Liver (tissue), 9 donors: ENCODE measurements around the gene PREX1. TPM values are rescaled to one million over a fixed set of nuclear protein-coding genes. Genes with fewer than 3 reads are reported as not detected.

Experiments used
- DNase-seq: peaks from one replicate; pipeline ENCODE4 v3.0.0-alpha.2; 2017; ENCODE audit warnings: low spot score
- H3K27ac ChIP-seq, 2 donors: one replicate each; pipeline ENCODE4 v1.7.0; 2013; ENCODE audit warnings: inconsistent platforms in 2 of 2, low read length in 2 of 2, control low read depth in 1 of 2, low read depth in 1 of 2, mild to moderate bottlenecking in 1 of 2
- H3K27me3 ChIP-seq, 4 donors: one replicate each; pipeline versions ENCODE4 v1.6.1 to v1.7.0; 2013; ENCODE audit warnings: low read length in 3 of 4, inconsistent platforms in 1 of 4, mild to moderate bottlenecking in 1 of 4, moderate library complexity in 1 of 4; ENCODE audit not compliant: control insufficient read depth in 4 of 4, insufficient read depth in 4 of 4
- H3K36me3 ChIP-seq, 4 donors: one replicate each; pipeline versions ENCODE4 v1.6.1 to v1.7.0; 2013; ENCODE audit warnings: low read length in 3 of 4, mild to moderate bottlenecking in 3 of 4, low read depth in 1 of 4, moderate library complexity in 1 of 4; ENCODE audit not compliant: control insufficient read depth in 4 of 4, insufficient read depth in 3 of 4
- H3K4me1 ChIP-seq, 4 donors: one replicate each; pipeline versions ENCODE4 v1.6.1 to v1.7.0; 2013; ENCODE audit warnings: low read length in 3 of 4, mild to moderate bottlenecking in 3 of 4, moderate library complexity in 1 of 4; ENCODE audit not compliant: control insufficient read depth in 4 of 4, insufficient read depth in 4 of 4
- H3K4me3 ChIP-seq, 3 donors: one replicate each; pipeline versions ENCODE4 v1.6.1 to v1.7.0; 2013; ENCODE audit warnings: low read length in 3 of 3, control low read depth in 1 of 3, low read depth in 1 of 3, mild to moderate bottlenecking in 1 of 3
- H3K9ac ChIP-seq, 2 donors: one replicate each; pipeline ENCODE4 v1.7.0; 2013; ENCODE audit warnings: low read length in 2 of 2, mild to moderate bottlenecking in 2 of 2, moderate library complexity in 2 of 2, control low read depth in 1 of 2, low read depth in 1 of 2
- H3K9me3 ChIP-seq, 4 donors: one replicate each; pipeline versions ENCODE4 v1.6.1 to v1.7.0; 2013; ENCODE audit warnings: low read length in 3 of 4; ENCODE audit not compliant: control insufficient read depth in 4 of 4
- EGR1 ChIP-seq, 2 donors: IDR thresholded peaks; 2 replicates each; pipeline ENCODE4 v1.6.1; 2016 to 2018; ENCODE audit warnings: antibody characterized with exemption in 2 of 2, low read depth in 2 of 2
- FOXA1 ChIP-seq: IDR thresholded peaks from 2 replicates; pipeline ENCODE4 v1.6.1; 2016; ENCODE audit warnings: antibody characterized with exemption
- FOXA2 ChIP-seq: IDR thresholded peaks from 2 replicates; pipeline ENCODE4 v1.6.1; 2016; ENCODE audit warnings: antibody characterized with exemption
- GABPA ChIP-seq, 2 donors: IDR thresholded peaks in 1 of 2; conservative IDR thresholded peaks in 1 of 2; 2 replicates each; pipeline ENCODE4 v1.6.1; 2016; ENCODE audit warnings: antibody characterized with exemption in 2 of 2, mild to moderate bottlenecking in 1 of 2, moderate library complexity in 1 of 2
- HNF4A ChIP-seq, 2 donors: conservative IDR thresholded peaks; 2 replicates each; pipeline ENCODE4 v1.6.1; 2016; ENCODE audit warnings: antibody characterized with exemption in 2 of 2, mild to moderate bottlenecking in 2 of 2
- HNF4G ChIP-seq: IDR thresholded peaks from 2 replicates; pipeline ENCODE4 v1.6.1; 2016; ENCODE audit warnings: antibody characterized with exemption
- JUND ChIP-seq, 2 donors: IDR thresholded peaks; 2 replicates each; pipeline ENCODE4 v1.6.1; 2016; ENCODE audit warnings: antibody characterized with exemption in 2 of 2
- NR2F2 ChIP-seq: IDR thresholded peaks from 2 replicates; pipeline ENCODE4 v1.6.1; 2016; ENCODE audit warnings: antibody characterized with exemption
- RAD21 ChIP-seq, 2 donors: IDR thresholded peaks; 2 replicates each; pipeline ENCODE4 v1.6.1; 2016; ENCODE audit warnings: antibody characterized with exemption in 2 of 2, mild to moderate bottlenecking in 2 of 2
- RXRA ChIP-seq, 2 donors: IDR thresholded peaks; 2 replicates each; pipeline ENCODE4 v1.6.1; 2017 to 2018; ENCODE audit warnings: antibody characterized with exemption in 2 of 2, mild to moderate bottlenecking in 1 of 2
- SP1 ChIP-seq: IDR thresholded peaks from 2 replicates; pipeline ENCODE4 v1.6.1; 2018; ENCODE audit warnings: antibody characterized with exemption, mild to moderate bottlenecking
- TAF1 ChIP-seq: conservative IDR thresholded peaks from 2 replicates; pipeline ENCODE4 v1.6.1; 2016; ENCODE audit warnings: antibody characterized with exemption, mild to moderate bottlenecking
- YY1 ChIP-seq: IDR thresholded peaks from 2 replicates; pipeline ENCODE4 v1.6.1; 2016; ENCODE audit warnings: antibody characterized with exemption, mild to moderate bottlenecking
- WGBS: extraction: QIAGEN DNeasy Blood & Tissue Kit; methylation state at CpG from one replicate; pipeline ENCODE4 v1.1.7; 2013; 5-methylcytosine and 5-hydroxymethylcytosine counted together
- polyA plus RNA-seq, 2 donors: library from polyadenylated mRNA; stranded (reverse) in 1 of 2; unstranded in 1 of 2; fragments of 200-250 nt in 1 of 2; fragments of >200 nt in 1 of 2; fragmentation: Nextera tagmentation in 1 of 2; extraction: Ambion mirVana in 1 of 2; gene quantifications; one replicate each; pipeline versions ENCODE4 v1.2.1 to v1.2.3, GENCODE V29; 2013 to 2015
- total RNA-seq, 2 donors: library from RNA; depleted of rRNA; stranded (reverse); fragments of >200 nt; gene quantifications; one replicate each; pipeline ENCODE4 v1.2.3, GENCODE V29; 2014
- TF ChIP-seq, protein P1 (sequence below): IDR thresholded peaks from 2 replicates; pipeline ENCODE4 v1.6.1; 2016; ENCODE audit warnings: antibody characterized with exemption
- TF ChIP-seq, protein P2 (sequence below): IDR thresholded peaks from 2 replicates; pipeline ENCODE4 v1.6.1; 2016; ENCODE audit warnings: antibody characterized with exemption
- TF ChIP-seq, protein P3 (sequence below): IDR thresholded peaks from 2 replicates; pipeline ENCODE4 v1.6.1; 2016; ENCODE audit warnings: antibody characterized with exemption
- TF ChIP-seq, protein P4 (sequence below): fragments of 150-350 bp; IDR thresholded peaks from 2 replicates; pipeline ENCODE4 v1.5.1; 2017; ENCODE audit warnings: improper control_type of control experiment, low read depth, low read length; ENCODE audit not compliant: missing input control
- TF ChIP-seq, protein P5 (sequence below): IDR thresholded peaks from 2 replicates; pipeline ENCODE4 v1.6.1; 2016; ENCODE audit warnings: antibody characterized with exemption, mild to moderate bottlenecking
- donor health status: healthy.
- donor health status: healthy.
- donor health status: healthy.
- donor health status: healthy.
- donor health status: healthy.

The PREX1 gene
- total and polyA plus RNA-seq, 4 donors: 2.2 to 18.0 (median 10.8) TPM

DNA sequence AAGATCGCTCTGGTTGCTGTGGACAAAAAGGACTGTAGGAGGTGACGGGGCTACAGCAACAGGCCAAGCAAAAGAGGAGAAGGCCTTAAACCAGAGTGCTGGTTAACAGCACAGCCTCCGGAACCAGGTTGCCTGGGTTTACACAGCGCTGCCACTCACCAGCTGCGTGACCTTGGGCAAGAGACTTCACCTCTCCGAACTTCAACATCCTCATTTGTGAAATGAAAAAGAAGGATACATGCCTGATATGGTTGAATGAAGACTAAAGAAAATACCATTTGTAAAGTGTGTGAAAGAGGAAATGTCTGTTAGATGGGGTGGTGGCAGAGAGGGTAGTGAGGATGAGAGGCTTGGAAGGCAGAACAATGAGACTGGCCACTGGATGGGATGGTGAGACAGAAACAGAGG is 44.9 kb downstream of the PREX1 start:
- H3K9ac ChIP-seq: no peak overlapping the region
- WGBS: 88% methylated on average over 6 of the region's 6 CpGs

More for the DNA sequence above, 44.9 kb downstream of the PREX1 start:
- TF ChIP-seq SP1 (no peak), FOXA2 (no peak), YY1 (no peak), GABPA (IDR thresholded peaks at IDR 0.05 in 1 of 2, conservative IDR thresholded peaks at IDR 0.05 in 1 of 2) (no peak), FOXA1 (no peak), RAD21 (IDR thresholded peaks at IDR 0.05) (no peak), RXRA (IDR thresholded peaks at IDR 0.05) (no peak), JUND (IDR thresholded peaks at IDR 0.05) (no peak), HNF4A (conservative IDR thresholded peaks at IDR 0.05) (no peak), HNF4G (no peak), EGR1 (IDR thresholded peaks at IDR 0.05; ENCODE audit: low read depth in 2 of 2) (no peak), TAF1 (no peak), NR2F2 (no peak)
- TF ChIP-seq, protein P1, sequence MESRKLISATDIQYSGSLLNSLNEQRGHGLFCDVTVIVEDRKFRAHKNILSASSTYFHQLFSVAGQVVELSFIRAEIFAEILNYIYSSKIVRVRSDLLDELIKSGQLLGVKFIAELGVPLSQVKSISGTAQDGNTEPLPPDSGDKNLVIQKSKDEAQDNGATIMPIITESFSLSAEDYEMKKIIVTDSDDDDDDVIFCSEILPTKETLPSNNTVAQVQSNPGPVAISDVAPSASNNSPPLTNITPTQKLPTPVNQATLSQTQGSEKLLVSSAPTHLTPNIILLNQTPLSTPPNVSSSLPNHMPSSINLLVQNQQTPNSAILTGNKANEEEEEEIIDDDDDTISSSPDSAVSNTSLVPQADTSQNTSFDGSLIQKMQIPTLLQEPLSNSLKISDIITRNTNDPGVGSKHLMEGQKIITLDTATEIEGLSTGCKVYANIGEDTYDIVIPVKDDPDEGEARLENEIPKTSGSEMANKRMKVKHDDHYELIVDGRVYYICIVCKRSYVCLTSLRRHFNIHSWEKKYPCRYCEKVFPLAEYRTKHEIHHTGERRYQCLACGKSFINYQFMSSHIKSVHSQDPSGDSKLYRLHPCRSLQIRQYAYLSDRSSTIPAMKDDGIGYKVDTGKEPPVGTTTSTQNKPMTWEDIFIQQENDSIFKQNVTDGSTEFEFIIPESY: no peak
- TF ChIP-seq, protein P2, sequence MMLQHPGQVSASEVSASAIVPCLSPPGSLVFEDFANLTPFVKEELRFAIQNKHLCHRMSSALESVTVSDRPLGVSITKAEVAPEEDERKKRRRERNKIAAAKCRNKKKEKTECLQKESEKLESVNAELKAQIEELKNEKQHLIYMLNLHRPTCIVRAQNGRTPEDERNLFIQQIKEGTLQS: no peak
- TF ChIP-seq, protein P3, sequence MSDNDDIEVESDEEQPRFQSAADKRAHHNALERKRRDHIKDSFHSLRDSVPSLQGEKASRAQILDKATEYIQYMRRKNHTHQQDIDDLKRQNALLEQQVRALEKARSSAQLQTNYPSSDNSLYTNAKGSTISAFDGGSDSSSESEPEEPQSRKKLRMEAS: no peak
- TF ChIP-seq, protein P4, sequence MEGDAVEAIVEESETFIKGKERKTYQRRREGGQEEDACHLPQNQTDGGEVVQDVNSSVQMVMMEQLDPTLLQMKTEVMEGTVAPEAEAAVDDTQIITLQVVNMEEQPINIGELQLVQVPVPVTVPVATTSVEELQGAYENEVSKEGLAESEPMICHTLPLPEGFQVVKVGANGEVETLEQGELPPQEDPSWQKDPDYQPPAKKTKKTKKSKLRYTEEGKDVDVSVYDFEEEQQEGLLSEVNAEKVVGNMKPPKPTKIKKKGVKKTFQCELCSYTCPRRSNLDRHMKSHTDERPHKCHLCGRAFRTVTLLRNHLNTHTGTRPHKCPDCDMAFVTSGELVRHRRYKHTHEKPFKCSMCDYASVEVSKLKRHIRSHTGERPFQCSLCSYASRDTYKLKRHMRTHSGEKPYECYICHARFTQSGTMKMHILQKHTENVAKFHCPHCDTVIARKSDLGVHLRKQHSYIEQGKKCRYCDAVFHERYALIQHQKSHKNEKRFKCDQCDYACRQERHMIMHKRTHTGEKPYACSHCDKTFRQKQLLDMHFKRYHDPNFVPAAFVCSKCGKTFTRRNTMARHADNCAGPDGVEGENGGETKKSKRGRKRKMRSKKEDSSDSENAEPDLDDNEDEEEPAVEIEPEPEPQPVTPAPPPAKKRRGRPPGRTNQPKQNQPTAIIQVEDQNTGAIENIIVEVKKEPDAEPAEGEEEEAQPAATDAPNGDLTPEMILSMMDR: no peak
- TF ChIP-seq, protein P5, sequence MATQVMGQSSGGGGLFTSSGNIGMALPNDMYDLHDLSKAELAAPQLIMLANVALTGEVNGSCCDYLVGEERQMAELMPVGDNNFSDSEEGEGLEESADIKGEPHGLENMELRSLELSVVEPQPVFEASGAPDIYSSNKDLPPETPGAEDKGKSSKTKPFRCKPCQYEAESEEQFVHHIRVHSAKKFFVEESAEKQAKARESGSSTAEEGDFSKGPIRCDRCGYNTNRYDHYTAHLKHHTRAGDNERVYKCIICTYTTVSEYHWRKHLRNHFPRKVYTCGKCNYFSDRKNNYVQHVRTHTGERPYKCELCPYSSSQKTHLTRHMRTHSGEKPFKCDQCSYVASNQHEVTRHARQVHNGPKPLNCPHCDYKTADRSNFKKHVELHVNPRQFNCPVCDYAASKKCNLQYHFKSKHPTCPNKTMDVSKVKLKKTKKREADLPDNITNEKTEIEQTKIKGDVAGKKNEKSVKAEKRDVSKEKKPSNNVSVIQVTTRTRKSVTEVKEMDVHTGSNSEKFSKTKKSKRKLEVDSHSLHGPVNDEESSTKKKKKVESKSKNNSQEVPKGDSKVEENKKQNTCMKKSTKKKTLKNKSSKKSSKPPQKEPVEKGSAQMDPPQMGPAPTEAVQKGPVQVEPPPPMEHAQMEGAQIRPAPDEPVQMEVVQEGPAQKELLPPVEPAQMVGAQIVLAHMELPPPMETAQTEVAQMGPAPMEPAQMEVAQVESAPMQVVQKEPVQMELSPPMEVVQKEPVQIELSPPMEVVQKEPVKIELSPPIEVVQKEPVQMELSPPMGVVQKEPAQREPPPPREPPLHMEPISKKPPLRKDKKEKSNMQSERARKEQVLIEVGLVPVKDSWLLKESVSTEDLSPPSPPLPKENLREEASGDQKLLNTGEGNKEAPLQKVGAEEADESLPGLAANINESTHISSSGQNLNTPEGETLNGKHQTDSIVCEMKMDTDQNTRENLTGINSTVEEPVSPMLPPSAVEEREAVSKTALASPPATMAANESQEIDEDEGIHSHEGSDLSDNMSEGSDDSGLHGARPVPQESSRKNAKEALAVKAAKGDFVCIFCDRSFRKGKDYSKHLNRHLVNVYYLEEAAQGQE: no peak
- Histone ChIP-seq H3K9me3 (no peaks in the 10 kb centered on the region), H3K36me3 (no peaks in the 10 kb centered on the region), H3K27ac (no peak overlapping the region), H3K4me3 (no peak overlapping the region), H3K27me3 (peaks cover 0 to 3% (median 0%) of the 10 kb centered on the region in 4 donors), H3K4me1 (no peaks in the 10 kb centered on the region)
- DNase-seq: no peak
